COLO829 (cell line): ENCODE results near the gene MRPL21.

Source experiments
- DNase-seq: peaks from one replicate; pipeline ENCODE4 v3.0.0; 2012; ENCODE audit warnings: low spot score

Gene MRPL21

DNA sequence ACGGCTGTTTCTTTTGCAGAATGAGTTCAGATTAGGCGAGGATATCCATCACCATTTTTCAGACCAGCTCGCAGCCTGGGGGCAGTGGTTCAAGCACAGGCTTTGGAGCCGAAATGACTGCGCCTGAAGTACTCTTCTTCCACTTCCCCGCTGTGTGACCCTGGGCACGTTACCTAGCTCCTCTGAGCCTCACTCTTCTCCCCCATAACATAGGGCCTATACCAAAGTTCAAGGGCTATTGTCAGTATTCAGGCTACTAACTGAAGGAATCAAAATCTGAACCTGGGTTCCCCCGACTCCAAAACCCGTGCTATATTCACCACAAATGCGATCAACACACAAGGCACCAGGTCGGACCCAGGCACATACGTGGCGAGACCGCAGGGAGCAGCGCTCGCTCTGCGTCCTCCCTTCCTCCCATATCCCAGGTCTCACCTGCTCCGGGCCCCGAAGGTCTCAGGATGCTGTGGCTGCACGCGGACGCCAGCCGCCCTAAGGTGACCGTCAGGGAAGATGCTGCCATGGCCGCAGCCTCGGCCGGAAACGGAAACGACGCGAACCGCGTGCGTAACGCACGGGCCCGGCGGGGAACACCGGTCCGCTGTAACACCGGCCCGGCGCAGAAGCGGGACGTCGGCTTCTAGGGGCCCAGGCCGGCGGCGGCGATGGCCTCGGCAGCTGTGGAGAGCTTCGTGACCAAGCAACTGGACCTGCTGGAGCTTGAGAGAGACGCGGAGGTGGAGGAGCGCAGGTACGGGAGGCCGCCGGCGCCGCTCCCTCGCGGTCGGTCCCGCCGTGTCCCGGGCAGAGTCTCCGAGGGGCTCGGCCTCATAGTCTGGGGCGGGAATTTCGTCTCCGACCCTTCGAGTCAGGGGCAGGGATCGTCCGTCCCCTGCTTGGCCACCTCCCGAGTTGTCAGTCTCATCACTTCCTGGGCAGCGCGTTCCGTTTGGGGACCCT is at the start of gene MRPL21, which contains the start of gene IGHMBP2:
Gene MRPL21 (minus strand): TSS at position 545 of the 960 bp plus-strand sequence. CDS start 22 bp downstream, at position 523.
Gene IGHMBP2 (plus strand): TSS at position 604 of the 960 bp plus-strand sequence. CDS start 62 bp downstream, at position 666.
- peak; percentile 82 for DNase-seq

DNA sequence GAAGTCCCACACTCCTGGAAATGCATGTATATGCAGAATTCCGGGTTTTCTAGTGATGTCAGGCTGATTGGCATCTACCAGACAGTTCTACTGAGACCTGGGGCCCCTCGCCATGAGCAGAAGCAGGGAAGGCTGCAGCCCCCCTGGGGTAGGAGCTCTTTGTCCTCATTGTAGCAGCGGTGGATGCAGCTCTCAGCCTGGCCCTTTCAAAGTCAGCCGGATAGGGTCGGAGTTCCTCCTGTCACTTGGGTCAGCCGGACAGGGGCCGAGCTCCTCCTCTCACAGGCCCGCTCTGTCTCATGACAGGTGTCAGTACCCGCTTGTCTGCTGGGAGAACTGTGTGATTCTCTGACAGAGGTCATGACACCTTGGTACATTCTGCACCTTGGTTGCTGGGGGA is 47.1 kb upstream of the MRPL21 start:
- no peak for DNase-seq

- no peak for DNase-seq
Observed at GRCh38 chr11:68950270-68950669, 46.6 kb upstream of the MRPL21 start.

- no peak for DNase-seq
Observed at GRCh38 chr11:68948935-68949334, 45.3 kb upstream of the MRPL21 start.

- DNase-seq: no peak
Observed at GRCh38 chr11:68948496-68948895, 44.9 kb upstream of the MRPL21 start.

DNA sequence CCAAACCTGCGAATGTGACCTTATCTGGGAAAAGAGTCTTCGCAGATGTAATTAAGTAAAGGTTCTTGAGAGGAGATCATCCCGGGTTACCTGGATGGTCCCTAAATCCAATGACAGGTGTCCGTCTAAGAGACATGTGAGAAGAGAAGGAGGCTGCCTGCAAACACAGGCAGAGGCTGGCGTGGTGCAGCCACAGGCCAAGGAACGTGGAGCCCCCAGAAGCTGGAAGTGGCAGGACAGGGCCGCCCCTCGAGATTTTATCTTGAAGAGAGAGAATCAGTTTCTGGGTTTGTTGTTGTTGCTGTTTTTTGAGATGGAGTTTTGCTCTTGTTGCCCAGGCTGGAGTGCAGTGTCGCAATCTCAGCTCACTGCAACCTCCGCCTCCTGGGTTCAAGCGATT is 43.5 kb upstream of the MRPL21 start:
- no peak for DNase-seq

- peak; percentile 50 for DNase-seq
Observed at GRCh38 chr11:68946416-68947090, 42.9 kb upstream of the MRPL21 start.

DNA sequence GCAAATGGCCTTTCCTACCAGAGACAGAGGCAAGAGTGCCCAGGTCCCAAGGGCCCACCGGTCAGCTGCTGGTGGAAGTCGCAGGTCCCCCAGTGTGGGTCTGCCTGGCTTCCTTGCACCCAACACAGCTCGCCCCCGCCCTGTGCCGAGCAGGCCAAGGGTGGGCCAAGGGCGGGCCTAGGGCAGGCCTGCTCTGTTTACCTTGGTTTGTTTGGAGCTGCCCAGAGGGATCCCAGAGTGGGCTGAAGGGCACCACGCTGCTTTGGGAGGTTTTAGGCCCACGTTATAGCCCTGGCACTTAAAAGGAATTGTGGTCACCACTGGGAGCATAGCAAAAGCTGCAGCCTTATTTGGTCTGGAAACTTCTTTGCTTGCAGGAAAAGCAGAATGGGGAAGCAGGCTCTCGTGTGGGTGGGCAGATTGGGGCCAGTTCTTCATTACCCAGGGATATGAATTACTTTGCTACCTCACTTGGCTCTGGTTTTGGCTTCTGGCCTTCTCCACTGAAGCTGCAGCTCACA is 39.2 kb upstream of the MRPL21 start:
- no peak for DNase-seq

DNA sequence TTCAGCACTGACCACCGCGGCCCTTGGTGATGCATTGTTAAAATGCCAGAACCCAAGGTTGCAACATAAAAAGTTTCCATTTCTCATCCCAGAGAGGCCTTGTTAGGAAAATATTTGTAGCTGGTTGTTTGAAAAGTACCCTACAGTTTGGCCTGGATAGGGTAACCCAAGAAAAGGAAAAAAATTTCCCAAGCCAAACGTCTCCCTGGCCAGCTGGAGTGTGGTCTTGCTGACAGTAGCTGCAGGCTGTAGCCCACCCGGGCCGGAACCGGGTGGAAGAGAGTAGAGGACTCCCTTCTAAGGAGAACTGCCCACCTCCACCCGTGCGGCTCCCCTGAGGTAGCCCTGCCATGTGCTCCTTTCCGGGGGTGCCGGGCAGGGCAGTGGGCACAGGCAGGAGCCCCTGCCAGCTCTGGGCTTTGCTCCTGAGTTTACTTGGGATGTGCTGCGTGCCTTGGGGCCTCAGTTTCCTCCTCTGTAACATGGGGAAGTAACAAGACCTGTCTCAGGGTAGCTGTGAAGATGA is 38.5 kb upstream of the MRPL21 start:
- DNase-seq: no peak

DNA sequence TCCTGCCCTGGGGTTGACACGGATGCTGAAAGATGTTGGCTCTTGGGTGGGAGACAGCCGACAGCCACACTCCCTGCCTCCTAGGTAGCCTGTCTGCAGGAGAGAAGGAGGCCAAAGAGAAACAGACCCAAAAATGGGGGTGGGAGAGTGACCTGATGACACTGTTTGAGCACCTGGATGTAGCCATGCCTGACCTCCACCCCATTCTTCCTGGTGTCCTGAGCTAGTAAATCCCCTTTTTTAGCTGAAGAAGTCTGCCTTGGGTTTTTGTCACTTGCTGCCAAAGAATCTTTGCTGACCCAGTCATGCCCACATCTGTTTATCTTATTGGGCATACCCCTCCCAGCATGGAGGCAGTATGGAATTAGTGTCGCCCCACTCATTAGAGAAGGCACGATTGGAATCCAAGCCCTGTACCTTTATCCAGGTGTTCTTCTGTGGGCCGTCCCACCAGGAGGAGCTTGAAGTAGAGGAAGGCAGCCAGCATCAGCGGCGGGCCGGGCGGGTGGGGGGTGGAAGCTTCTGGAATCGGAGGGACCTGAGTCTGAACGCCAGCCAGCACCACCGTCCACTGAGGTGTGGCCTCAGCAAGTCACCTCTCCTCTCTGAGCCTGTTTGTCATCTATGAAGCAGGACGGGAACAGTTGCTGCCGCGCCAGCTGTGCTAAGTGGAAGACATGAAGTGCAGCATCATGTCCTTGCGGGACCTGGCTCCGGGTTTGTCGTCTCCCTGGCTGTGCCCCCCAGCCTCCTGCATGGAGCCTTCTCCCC is 37.9 kb upstream of the MRPL21 start:
- DNase-seq: no peak

DNA sequence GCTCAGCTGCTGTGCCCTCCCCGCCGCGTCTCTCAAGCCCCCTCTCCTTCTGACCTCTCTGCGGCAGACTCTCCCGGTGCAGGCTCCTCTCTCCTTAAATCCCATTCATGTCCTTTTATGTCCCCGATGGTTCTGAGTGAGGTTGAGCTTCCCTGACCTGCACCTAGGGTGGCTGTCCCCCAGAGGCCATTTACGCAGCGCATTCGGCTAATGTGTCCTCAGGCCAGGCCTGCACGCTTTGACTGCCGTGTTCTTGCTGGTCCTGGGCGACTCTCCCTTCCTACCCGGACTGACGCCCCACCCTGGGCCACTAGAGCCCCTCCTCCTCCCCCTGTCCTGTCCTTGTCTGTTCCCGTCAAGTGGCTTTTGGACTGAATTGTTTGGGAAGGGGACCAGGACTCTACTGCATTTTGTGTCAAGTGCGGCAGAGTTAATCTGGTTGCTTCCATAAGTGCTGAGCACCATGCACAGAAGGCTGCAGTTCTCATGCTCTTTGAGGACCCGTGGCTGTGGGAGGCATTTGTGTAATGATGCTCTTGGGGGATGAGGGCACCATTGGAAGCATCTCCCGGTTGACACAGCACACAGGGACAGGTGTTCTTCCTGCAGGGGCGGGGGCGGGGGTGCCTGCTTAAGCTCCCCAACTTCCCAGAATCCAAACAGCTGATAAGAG is 37.2 kb upstream of the MRPL21 start:
- no peak for DNase-seq

GRCh38 chr11:68939583-68940555 is 36.2 kb upstream of the MRPL21 start:
- DNase-seq: no peak

GRCh38 chr11:68938816-68939582 is 35.4 kb upstream of the MRPL21 start:
- no peak for DNase-seq

GRCh38 chr11:68938088-68938487 is 34.5 kb upstream of the MRPL21 start:
- DNase-seq: no peak

GRCh38 chr11:68936676-68937620 is 33.3 kb upstream of the MRPL21 start:
- DNase-seq: no peak

- no peak for DNase-seq
Observed at GRCh38 chr11:68936358-68936636, 32.7 kb upstream of the MRPL21 start.

DNA sequence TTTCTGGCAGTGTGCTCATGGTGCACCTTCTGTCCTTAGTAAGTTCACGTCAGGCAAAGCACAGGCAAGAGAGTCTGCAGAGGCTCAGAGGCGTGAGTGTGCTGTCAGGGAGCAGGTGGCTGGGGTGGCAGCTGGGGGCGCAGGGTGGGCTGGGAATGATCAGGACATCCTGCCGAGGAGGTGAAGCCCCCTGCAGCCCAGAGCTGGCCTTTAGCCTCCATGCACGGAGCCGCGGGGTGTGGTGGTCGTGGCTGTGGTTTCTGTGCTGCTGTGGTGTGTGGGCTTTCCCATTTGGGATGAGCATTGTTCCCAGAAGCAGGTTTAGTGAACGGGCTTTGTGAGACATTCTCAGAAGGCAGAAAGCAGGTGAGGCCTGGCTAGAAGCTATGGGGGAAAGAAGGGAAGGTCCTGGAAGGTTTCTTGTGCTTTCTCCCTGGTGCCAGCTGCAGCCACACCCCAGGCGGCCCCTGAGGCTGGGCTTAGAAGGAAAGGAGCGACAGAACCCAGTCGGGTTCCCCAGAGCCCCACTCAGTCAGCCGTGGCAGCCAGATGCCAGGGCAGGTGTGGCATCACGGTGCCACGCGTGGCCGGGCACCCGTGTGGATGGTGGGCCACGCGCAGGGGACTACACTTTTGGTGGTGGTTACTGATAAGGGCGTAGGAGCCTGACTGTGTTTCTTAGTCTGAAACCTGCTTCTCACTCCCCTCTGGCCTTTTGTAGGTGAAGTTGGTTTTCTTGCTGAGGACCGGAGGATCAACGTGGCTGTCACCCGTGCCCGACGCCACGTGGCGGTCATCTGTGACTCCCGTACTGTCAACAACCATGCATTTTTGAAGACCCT is 32.1 kb upstream of the MRPL21 start:
- no peak for DNase-seq
